COLO668 (cell line): ENCODE measurements around the gene ARL8A.
"Not testable (repeated sequence)": the region's sequence is repeated elsewhere in the genome, so short reads cannot be mapped to it uniquely, and the experiment has no call there.

ENCODE experiments used
- DNase-seq: peaks from one replicate; lab custom pipeline; 2025; ENCODE audit not compliant: unreplicated experiment; lab: John Stamatoyannopoulos, UW

Gene ARL8A

GRCh38 chr1:202144402-202145067, at the start of gene ARL8A:
ARL8A (minus strand) TSS chr1:202144737; CDS start chr1:202144572, 165 bp downstream.
- peak; percentile 81 for DNase-seq

- DNase-seq: no peak
These were observed 49.8 kb upstream of the ARL8A start for GRCh38 chr1:202194328-202194648.

GRCh38 chr1:202193614-202194327, 49.2 kb upstream of the ARL8A start, which contains the start of gene LGR6:
LGR6 (plus strand) TSS chr1:202193799; CDS start chr1:202193990, 191 bp downstream.
- peak; percentile 41 for DNase-seq

- DNase-seq: peak; percentile 62
These were observed 48.5 kb upstream of the ARL8A start for GRCh38 chr1:202192770-202193613.

- not testable (repeated sequence) for DNase-seq
These were observed 46.9 kb upstream of the ARL8A start for GRCh38 chr1:202191391-202191790.

- no peak for DNase-seq
These were observed 45.6 kb upstream of the ARL8A start for GRCh38 chr1:202189918-202190715.

- peak; percentile 84 for DNase-seq
These were observed 44.7 kb upstream of the ARL8A start for GRCh38 chr1:202189001-202189790.

GRCh38 chr1:202187697-202188407, 43.3 kb upstream of the ARL8A start:
- no peak for DNase-seq

GRCh38 chr1:202187041-202187671, 42.6 kb upstream of the ARL8A start:
- no peak for DNase-seq

GRCh38 chr1:202186327-202186726, 41.8 kb upstream of the ARL8A start:
- no peak for DNase-seq

GRCh38 chr1:202184750-202185460, 40.4 kb upstream of the ARL8A start:
- DNase-seq: peak; percentile 92

GRCh38 chr1:202182040-202182877, 37.7 kb upstream of the ARL8A start:
- DNase-seq: no peak

- no peak for DNase-seq
These were observed 37.0 kb upstream of the ARL8A start for GRCh38 chr1:202181586-202181985.

- not testable (repeated sequence) for DNase-seq
These were observed 36.2 kb upstream of the ARL8A start for GRCh38 chr1:202180751-202181139.

- DNase-seq: no peak
These were observed 35.6 kb upstream of the ARL8A start for GRCh38 chr1:202179828-202180750.
